Measurements from ENCODE around the gene YBX2. TPM values are rescaled to one million over a fixed set of nuclear protein-coding genes. Genes with fewer than 3 reads are reported as not detected.

YBX2 gene
- total RNA-seq, 1 experiment from 2014 or later = 24.0 TPM

DNA sequence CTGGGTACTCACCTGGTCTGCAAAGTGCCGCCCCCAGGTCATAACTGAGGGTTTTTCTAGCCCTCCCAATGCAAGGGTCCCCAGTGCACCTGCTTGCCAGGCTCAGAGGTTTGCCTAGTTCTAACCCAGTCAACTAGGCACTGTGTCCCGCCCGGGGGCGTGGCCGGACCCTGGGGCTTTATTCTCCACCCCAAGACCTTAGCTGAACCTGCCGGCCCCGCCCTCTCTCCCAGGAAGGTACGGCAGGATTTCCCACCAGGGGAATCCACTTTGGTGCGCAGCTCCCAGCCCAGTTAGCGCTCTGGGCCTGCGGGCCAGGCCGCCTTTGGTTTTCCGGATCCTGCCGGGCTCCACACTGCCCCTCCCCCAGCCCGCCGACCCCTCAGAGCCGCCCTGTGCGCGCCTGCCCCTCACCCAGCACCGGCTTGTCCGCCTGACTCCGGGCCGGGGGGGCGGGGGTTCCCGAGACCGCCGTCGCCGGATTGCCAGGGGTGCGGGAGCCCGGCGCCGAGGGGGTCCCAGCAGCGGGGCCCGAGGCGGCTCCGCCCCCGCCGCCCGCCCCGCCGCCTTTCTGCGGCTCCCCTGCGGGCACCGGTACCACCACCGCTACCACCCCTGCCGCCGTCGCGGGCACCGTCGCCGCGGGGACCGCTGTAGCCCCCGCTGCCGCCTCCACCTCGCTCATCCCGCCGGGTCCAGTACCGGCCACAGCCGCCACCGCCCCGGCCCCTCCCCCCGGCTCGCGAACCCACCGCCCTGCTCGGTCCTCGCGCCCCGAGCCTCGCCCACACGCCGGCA lies 424 bp downstream of the YBX2 start:
- Histone ChIP-seq H3K9me3 (ENCODE audit: control insufficient read depth, low read depth, low read length) (no peaks in the 10 kb centered on the region), H2BK5ac (ENCODE audit: insufficient read length, low read length) (no peak overlapping the region), H4K5ac (ENCODE audit: insufficient read length, low read depth, low read length) (no peak overlapping the region), H3K23me2 (ENCODE audit: insufficient read length, low read depth, low read length, poor library complexity, severe bottlenecking) (peaks cover 4% of the 10 kb centered on the region), H2BK120ac (ENCODE audit: low read depth, low read length, poor library complexity, severe bottlenecking) (no peak overlapping the region), H3K4me1 (ENCODE audit: insufficient read depth, low read length) (peaks cover 4% of the 10 kb centered on the region; the same call in 1 of the 2 replicates), H3K9ac (ENCODE audit: extremely low read depth, insufficient read length, low read length) (no peak overlapping the region), H2BK15ac (ENCODE audit: low read depth, low read length) (no peak overlapping the region), H3T11ph (ENCODE audit: low read length) (no peak overlapping the region), H2AFZ (ENCODE audit: low read length) (no peak overlapping the region), H2AK5ac (ENCODE audit: insufficient read length, low read length) (no peak overlapping the region), H3K56ac (ENCODE audit: insufficient read length, low read depth, low read length) (no peak overlapping the region), H2BK12ac (ENCODE audit: insufficient read length, low read depth, low read length) (no peak overlapping the region), H4K91ac (ENCODE audit: insufficient read length, low read depth, low read length) (no peak overlapping the region), H3K18ac (ENCODE audit: insufficient read length, low read depth, low read length) (no peak overlapping the region), H3K4me2 (ENCODE audit: insufficient read depth, insufficient read length, low read length) (peak overlapping the region; percentile 49), H3K14ac (ENCODE audit: insufficient read depth, low read length) (no peak overlapping the region), H2BK20ac (ENCODE audit: low read depth, low read length, poor library complexity, severe bottlenecking) (no peak overlapping the region), H3K79me1 (ENCODE audit: insufficient read depth, low read depth, low read length, poor library complexity, severe bottlenecking) (no peaks in the 10 kb centered on the region), H3K27ac (ENCODE audit: insufficient read length, low read depth, low read length) (no peak overlapping the region), H3K79me2 (ENCODE audit: insufficient read depth, low read length) (no peaks in the 10 kb centered on the region), H3K23ac (ENCODE audit: insufficient read length, low read depth, low read length) (no peak overlapping the region), H4K8ac (replicated peaks; ENCODE audit: insufficient read length, low read depth, low read length) (no peak overlapping the region), H4K20me1 (ENCODE audit: control insufficient read depth, insufficient read depth, insufficient read length) (no peaks in the 10 kb centered on the region), H3K27me3 (ENCODE audit: insufficient read depth, low read length) (peaks cover 2% of the 10 kb centered on the region), H3K4ac (ENCODE audit: low read depth, low read length) (no peak overlapping the region)
- Mint-ChIP-seq H3K27me3 (ENCODE audit: low read depth) (peaks cover 68% of the 10 kb centered on the region), H3K36me3 (ENCODE audit: insufficient read depth in 1 of 3, low read depth in 3 of 3) (peaks cover 0 to 3% (median 0%) of the 10 kb centered on the region in 3 experiments; a peak in 2 of 7 replicates), H3K4me3 (peak overlapping the region; percentile 61 to 81), H3K4me1 (peaks cover 13 to 28% of the 10 kb centered on the region in 2 experiments), H3K9me3 (peaks cover 3% of the 10 kb centered on the region in 2 experiments; a peak in 3 of 5 replicates), H3K27ac (no peak overlapping the region)
- peak; percentile 92 for DNase-seq
- no CpG with 5 or more reads among the region's 75 CpGs for WGBS (ENCODE audit: extremely low coverage, insufficient read length, low lambda C conversion rate)
- TF ChIP-seq, protein P1, sequence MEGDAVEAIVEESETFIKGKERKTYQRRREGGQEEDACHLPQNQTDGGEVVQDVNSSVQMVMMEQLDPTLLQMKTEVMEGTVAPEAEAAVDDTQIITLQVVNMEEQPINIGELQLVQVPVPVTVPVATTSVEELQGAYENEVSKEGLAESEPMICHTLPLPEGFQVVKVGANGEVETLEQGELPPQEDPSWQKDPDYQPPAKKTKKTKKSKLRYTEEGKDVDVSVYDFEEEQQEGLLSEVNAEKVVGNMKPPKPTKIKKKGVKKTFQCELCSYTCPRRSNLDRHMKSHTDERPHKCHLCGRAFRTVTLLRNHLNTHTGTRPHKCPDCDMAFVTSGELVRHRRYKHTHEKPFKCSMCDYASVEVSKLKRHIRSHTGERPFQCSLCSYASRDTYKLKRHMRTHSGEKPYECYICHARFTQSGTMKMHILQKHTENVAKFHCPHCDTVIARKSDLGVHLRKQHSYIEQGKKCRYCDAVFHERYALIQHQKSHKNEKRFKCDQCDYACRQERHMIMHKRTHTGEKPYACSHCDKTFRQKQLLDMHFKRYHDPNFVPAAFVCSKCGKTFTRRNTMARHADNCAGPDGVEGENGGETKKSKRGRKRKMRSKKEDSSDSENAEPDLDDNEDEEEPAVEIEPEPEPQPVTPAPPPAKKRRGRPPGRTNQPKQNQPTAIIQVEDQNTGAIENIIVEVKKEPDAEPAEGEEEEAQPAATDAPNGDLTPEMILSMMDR (conservative IDR thresholded peaks at IDR 0.05) = no peak

Measured in H9 (cell line).